ENCODE results near the gene INKA1.
"Not testable (repeated sequence)": the region's sequence is repeated elsewhere in the genome, so short reads cannot be mapped to it uniquely, and the experiment has no call there.

Gene INKA1

GRCh38 chr3:49807431-49808114 lies 4.5 kb downstream of the INKA1 start:
- no peak overlapping the region for H3K4me3 ChIP-seq (ENCODE audit: control insufficient read depth, low read depth, low read length)
- no peak for DNase-seq (ENCODE audit: low read depth)
- TF ChIP-seq, protein P1, sequence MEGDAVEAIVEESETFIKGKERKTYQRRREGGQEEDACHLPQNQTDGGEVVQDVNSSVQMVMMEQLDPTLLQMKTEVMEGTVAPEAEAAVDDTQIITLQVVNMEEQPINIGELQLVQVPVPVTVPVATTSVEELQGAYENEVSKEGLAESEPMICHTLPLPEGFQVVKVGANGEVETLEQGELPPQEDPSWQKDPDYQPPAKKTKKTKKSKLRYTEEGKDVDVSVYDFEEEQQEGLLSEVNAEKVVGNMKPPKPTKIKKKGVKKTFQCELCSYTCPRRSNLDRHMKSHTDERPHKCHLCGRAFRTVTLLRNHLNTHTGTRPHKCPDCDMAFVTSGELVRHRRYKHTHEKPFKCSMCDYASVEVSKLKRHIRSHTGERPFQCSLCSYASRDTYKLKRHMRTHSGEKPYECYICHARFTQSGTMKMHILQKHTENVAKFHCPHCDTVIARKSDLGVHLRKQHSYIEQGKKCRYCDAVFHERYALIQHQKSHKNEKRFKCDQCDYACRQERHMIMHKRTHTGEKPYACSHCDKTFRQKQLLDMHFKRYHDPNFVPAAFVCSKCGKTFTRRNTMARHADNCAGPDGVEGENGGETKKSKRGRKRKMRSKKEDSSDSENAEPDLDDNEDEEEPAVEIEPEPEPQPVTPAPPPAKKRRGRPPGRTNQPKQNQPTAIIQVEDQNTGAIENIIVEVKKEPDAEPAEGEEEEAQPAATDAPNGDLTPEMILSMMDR (conservative IDR thresholded peaks at IDR 0.05; ENCODE audit: control insufficient read depth, insufficient read depth, low read depth, low read length) = no peak

DNA sequence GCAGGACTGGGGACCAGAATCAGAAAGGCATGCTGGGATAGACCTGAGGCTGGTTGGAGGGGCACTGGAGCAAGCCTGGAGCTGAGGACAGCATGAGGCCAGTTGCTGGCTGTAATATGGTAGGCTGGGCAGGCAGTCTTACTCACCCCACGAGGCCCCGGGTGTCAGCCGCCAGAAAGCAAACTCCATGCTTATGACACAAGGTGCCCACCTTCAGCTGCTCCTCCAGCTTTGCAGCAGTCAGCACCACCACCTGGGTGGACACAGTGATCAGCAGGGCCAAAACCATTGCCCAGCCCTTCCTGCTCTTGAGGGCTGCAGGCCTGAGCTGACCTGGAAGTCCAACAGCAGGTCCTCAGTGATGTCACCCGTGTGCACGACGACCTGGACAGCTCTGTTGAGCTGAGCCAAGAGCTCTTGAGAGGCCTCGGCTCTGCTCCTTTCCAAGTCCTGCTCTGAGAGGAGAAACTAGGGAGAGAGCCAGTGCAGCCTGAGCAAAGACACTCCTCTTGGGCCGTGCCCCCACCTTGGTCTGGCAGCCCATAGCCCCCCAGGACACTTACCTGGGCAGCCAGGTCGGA lies 9.9 kb downstream of the INKA1 start:
- TF ChIP-seq, protein P1 (conservative IDR thresholded peaks at IDR 0.05; ENCODE audit: control insufficient read depth, insufficient read depth, low read depth, low read length) = no peak
- DNase-seq (ENCODE audit: low read depth) = peak; percentile 6
- H3K4me3 ChIP-seq (ENCODE audit: control insufficient read depth, low read depth, low read length) = peak overlapping the region; percentile 61

- H3K4me3 ChIP-seq (ENCODE audit: control insufficient read depth, low read depth, low read length) = peak within 1 kb of the TSS; percentile 61
- TF ChIP-seq, protein P1 (conservative IDR thresholded peaks at IDR 0.05; ENCODE audit: control insufficient read depth, insufficient read depth, low read depth, low read length) = no peak
- peak; percentile 90 for DNase-seq (ENCODE audit: low read depth)
Measured at GRCh38 chr3:49813497-49814174, 10.6 kb downstream of the INKA1 start, which contains the start of gene UBA7. TSS of gene UBA7 (minus strand) at chr3:49813953. CDS start at chr3:49813787, 166 bp downstream.

- DNase-seq (ENCODE audit: low read depth); H3K4me3 ChIP-seq (ENCODE audit: control insufficient read depth, low read depth, low read length): not testable (repeated sequence)
Measured at GRCh38 chr3:49823131-49823530, 20.1 kb downstream of the INKA1 start.

GRCh38 chr3:49826016-49826415 lies 23.0 kb downstream of the INKA1 start:
- TF ChIP-seq, protein P1 (conservative IDR thresholded peaks at IDR 0.05; ENCODE audit: control insufficient read depth, insufficient read depth, low read depth, low read length) = no peak
- DNase-seq (ENCODE audit: low read depth) = no peak
- no peak overlapping the region for H3K4me3 ChIP-seq (ENCODE audit: control insufficient read depth, low read depth, low read length)

GRCh38 chr3:49831341-49831740 lies 28.3 kb downstream of the INKA1 start:
- no peak for DNase-seq (ENCODE audit: low read depth)
- no peak overlapping the region for H3K4me3 ChIP-seq (ENCODE audit: control insufficient read depth, low read depth, low read length)
- TF ChIP-seq, protein P1 (conservative IDR thresholded peaks at IDR 0.05; ENCODE audit: control insufficient read depth, insufficient read depth, low read depth, low read length) = no peak

DNA sequence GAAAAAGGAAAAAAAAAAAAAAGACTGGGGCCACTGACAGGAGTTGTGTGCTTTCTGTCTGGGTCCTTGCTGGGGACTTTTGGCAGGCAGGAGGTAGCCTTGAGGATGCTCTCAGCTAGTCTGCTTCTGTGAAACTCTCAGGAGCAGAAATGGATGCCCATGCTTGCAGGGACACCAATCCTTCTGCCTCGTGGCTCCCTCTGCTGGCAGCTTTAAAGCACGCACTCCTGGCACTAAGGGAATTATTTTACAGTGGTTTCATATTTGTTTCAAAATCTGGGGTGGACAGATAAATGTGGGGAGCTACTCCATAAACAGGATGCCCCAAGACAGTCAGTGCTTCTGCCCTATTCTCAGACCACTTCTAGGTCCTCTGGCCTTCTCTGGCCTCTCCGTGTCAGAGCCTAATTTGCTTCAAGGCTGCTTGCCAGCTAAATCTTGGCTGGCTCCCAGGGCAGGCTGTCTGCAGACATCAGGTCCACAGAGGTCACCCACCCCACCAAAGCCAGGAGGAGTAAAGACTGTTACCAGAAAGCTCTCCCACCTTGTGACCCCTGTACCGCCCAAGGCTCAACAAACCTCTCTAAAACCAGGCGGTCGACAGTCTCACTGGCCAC lies 36.2 kb downstream of the INKA1 start:
- TF ChIP-seq, protein P1 (conservative IDR thresholded peaks at IDR 0.05; ENCODE audit: control insufficient read depth, insufficient read depth, low read depth, low read length) = peak; percentile 95
- peak; percentile 78 for DNase-seq (ENCODE audit: low read depth)
- H3K4me3 ChIP-seq (ENCODE audit: control insufficient read depth, low read depth, low read length) = no peak overlapping the region
